NT2/D1 (cell line): ENCODE data around the gene PYROXD2.
"Not testable (repeated sequence)": the region's sequence is repeated elsewhere in the genome, so short reads cannot be mapped to it uniquely, and the experiment has no call there.

Source experiments
- DNase-seq: peaks from one replicate; pipeline ENCODE4 v3.0.0-alpha.2; 2011; ENCODE audit warnings: low read depth, low spot score
- H3K27me3 ChIP-seq: 2 replicates; pipeline ENCODE4 v1.6.0; 2011; ENCODE audit warnings: mild to moderate bottlenecking; ENCODE audit not compliant: insufficient read length, insufficient read depth
- H3K36me3 ChIP-seq: 2 replicates; pipeline ENCODE4 v1.6.1; 2011; ENCODE audit warnings: mild to moderate bottlenecking, low read length, mixed read lengths; ENCODE audit not compliant: insufficient read depth, insufficient read length
- H3K4me1 ChIP-seq: 2 replicates; pipeline ENCODE4 v1.5.1; 2011; ENCODE audit not compliant: insufficient read depth, insufficient read length
- H3K4me3 ChIP-seq: 2 replicates; pipeline ENCODE4 v1.5.1; 2011; ENCODE audit warnings: low read depth; ENCODE audit not compliant: insufficient read length
- H3K9ac ChIP-seq: 2 replicates; pipeline ENCODE4 v1.6.0; 2011; ENCODE audit warnings: low read depth; ENCODE audit not compliant: insufficient read length
- H3K9me3 ChIP-seq: 2 replicates; pipeline ENCODE4 v1.5.1; 2011; ENCODE audit warnings: mild to moderate bottlenecking, low read length; ENCODE audit not compliant: insufficient read depth
- SUZ12 ChIP-seq: IDR thresholded peaks from 2 replicates; pipeline ENCODE4 v1.6.1; 2011; ENCODE audit not compliant: insufficient read length, insufficient read depth; ENCODE audit errors: extremely low read depth
- YY1 ChIP-seq: IDR thresholded peaks from 2 replicates; pipeline ENCODE4 v1.6.1; 2011; ENCODE audit not compliant: insufficient read length, insufficient read depth
- ZNF274 ChIP-seq: IDR thresholded peaks from 2 replicates; pipeline ENCODE4 v1.6.1; 2011; ENCODE audit warnings: mild to moderate bottlenecking, low read depth, low read length

The PYROXD2 gene

GRCh38 chr10:98354491-98354890 lies 60.5 kb downstream of the PYROXD2 start:
- Histone ChIP-seq H3K9me3 (no peaks in the 10 kb centered on the region), H3K9ac (no peak overlapping the region), H3K4me3 (no peak overlapping the region), H3K4me1 (no peaks in the 10 kb centered on the region), H3K36me3 (no peaks in the 10 kb centered on the region), H3K27me3 (no peaks in the 10 kb centered on the region)
- TF ChIP-seq ZNF274 (no peak), SUZ12 (no peak), YY1 (no peak)
- DNase-seq: no peak

GRCh38 chr10:98353170-98353569 lies 61.8 kb downstream of the PYROXD2 start:
- no peak overlapping the region for H3K9ac ChIP-seq

GRCh38 chr10:98351831-98352402 lies 63.1 kb downstream of the PYROXD2 start:
- H3K27me3 ChIP-seq: no peaks in the 10 kb centered on the region
- DNase-seq: no peak
- H3K4me3 ChIP-seq: no peak overlapping the region
- no peak for TF ChIP-seq SUZ12
- no peak for TF ChIP-seq ZNF274
- TF ChIP-seq YY1: no peak
- H3K9ac ChIP-seq: no peak overlapping the region
- H3K36me3 ChIP-seq: no peaks in the 10 kb centered on the region
- H3K9me3 ChIP-seq: peaks cover 10% of the 10 kb centered on the region; the same call in 1 of the 2 replicates
- no peaks in the 10 kb centered on the region for H3K4me1 ChIP-seq

More at GRCh38 chr10:98353170-98353569, 61.8 kb downstream of the PYROXD2 start:
- H3K36me3 ChIP-seq: no peaks in the 10 kb centered on the region
- TF ChIP-seq YY1 (no peak), SUZ12 (no peak), ZNF274 (no peak)
- H3K4me3 ChIP-seq: no peak overlapping the region
- H3K27me3 ChIP-seq: no peaks in the 10 kb centered on the region
- no peaks in the 10 kb centered on the region for H3K4me1 ChIP-seq
- no peak for DNase-seq
- no peaks in the 10 kb centered on the region for H3K9me3 ChIP-seq

GRCh38 chr10:98349508-98349922 lies 65.5 kb downstream of the PYROXD2 start:
- no peak overlapping the region for H3K9ac ChIP-seq
- TF ChIP-seq SUZ12: no peak
- TF ChIP-seq ZNF274: no peak
- TF ChIP-seq YY1: no peak
- H3K4me1 ChIP-seq: no peaks in the 10 kb centered on the region
- H3K4me3 ChIP-seq: no peak overlapping the region
- no peaks in the 10 kb centered on the region for H3K36me3 ChIP-seq
- DNase-seq: no peak
- peaks cover 20% of the 10 kb centered on the region; the same call in 1 of the 2 replicates for H3K9me3 ChIP-seq
- no peaks in the 10 kb centered on the region for H3K27me3 ChIP-seq

- H3K36me3 ChIP-seq: no peaks in the 10 kb centered on the region
- H3K9ac ChIP-seq: no peak overlapping the region
Measured at GRCh38 chr10:98346847-98347246, 68.1 kb downstream of the PYROXD2 start.

DNA sequence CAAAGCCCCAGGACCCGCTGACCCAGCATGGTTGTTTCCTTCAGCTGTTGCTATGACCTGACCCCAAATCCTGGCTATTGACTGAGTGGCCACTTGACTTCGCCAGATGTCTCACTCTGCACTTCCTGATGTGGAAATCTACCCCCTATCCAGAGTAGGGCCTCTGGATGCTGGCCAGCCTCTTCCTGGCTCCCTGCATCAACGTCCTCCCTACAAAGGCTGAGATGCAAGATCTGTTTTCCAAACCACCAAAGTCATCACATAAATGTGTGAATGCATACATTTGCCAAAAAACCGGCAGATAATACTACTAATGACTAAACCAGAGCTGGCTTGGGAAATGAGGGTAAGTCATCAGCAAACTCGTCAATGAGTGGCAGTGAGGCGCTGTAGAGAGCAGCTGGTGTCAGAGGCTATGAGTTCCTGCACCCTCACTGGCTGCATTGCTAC lies 70.4 kb downstream of the PYROXD2 start:
- Histone ChIP-seq H3K36me3 (no peaks in the 10 kb centered on the region), H3K9ac (no peak overlapping the region), H3K27me3 (no peaks in the 10 kb centered on the region), H3K4me1 (no peaks in the 10 kb centered on the region), H3K9me3 (peaks cover 20% of the 10 kb centered on the region; the same call in 1 of the 2 replicates), H3K4me3 (no peak overlapping the region)
- TF ChIP-seq SUZ12 (no peak), YY1 (no peak), ZNF274 (no peak)
- DNase-seq: no peak

More at GRCh38 chr10:98346847-98347246, 68.1 kb downstream of the PYROXD2 start:
- TF ChIP-seq ZNF274 (no peak), YY1 (no peak), SUZ12 (no peak)
- H3K9me3 ChIP-seq: peaks cover 20% of the 10 kb centered on the region; the same call in 1 of the 2 replicates
- H3K27me3 ChIP-seq: no peaks in the 10 kb centered on the region
- no peak for DNase-seq
- no peaks in the 10 kb centered on the region for H3K4me1 ChIP-seq
- H3K4me3 ChIP-seq: no peak overlapping the region

DNA sequence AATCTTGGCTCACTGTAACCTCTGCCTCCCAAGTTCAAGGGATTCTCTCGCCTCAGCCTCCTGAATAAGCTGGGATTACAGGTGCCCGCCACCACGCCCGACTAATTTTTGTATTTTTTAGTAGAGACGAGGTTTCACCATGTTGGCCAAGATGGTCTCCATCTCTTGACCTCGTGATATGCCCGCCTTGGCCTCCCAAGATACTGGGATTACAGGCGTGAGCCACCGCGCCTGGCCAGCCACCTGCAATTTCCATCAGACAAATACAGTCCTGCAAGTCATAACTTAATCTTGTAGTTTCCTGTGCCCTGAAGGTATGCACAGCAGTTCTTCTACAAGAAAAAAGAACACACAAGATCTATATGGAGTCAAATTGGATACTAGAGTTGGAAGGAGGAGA lies 73.3 kb downstream of the PYROXD2 start:
- not testable (repeated sequence) for DNase-seq, H3K4me1 ChIP-seq, H3K36me3 ChIP-seq, H3K4me3 ChIP-seq, H3K27me3 ChIP-seq, H3K9me3 ChIP-seq, H3K9ac ChIP-seq

- Histone ChIP-seq H3K27me3 (no peaks in the 10 kb centered on the region), H3K36me3 (no peaks in the 10 kb centered on the region), H3K9ac (no peak overlapping the region), H3K4me1 (no peaks in the 10 kb centered on the region), H3K4me3 (no peak overlapping the region), H3K9me3 (no peaks in the 10 kb centered on the region)
- no peak for TF ChIP-seq ZNF274
- TF ChIP-seq SUZ12: no peak
- no peak for TF ChIP-seq YY1
- DNase-seq: no peak
Measured at GRCh38 chr10:98340940-98341310, 74.1 kb downstream of the PYROXD2 start.
